Measurements from ENCODE around the gene LTA4H. TPM values are rescaled to one million over a fixed set of nuclear protein-coding genes. Genes with fewer than 3 reads are reported as not detected.

LTA4H gene
- total RNA-seq, 1 donor from 2014 or later, result 67.6 TPM

DNA sequence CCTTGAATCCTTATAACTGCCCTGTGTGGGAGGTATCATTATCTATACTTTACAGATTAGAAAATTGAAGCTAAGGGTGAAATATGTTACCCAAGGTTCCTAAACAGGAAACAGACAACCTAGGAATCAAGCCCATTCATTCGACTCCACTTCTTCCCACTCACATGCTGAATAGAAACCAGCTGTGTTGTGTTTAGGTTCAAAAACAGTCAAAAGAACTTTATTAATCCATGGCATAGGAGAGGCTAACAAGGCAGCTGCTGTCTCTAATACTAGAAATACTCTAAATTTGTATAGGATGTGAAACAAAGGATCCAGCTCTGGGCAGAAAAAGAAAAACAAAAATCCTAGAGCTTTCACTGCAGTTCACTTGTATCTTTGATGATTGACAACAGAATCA is 82.4 kb downstream of the LTA4H start:
- DNase-seq (ENCODE audit: low read depth) (no peak), FAIRE-seq (no peak)
- H3K27me3 Mint-ChIP-seq (ENCODE audit: low read depth, unreplicated experiment), result peaks cover 4% of the 10 kb centered on the region
- H3K4me1 Mint-ChIP-seq (ENCODE audit: low read depth, unreplicated experiment), result no peaks in the 10 kb centered on the region
- Histone ChIP-seq H3K4me3 (ENCODE audit: insufficient read depth, low read depth, low read length) (no peak overlapping the region), H2AFZ (ENCODE audit: low read depth, low read length) (no peak overlapping the region), H3K27me3 (ENCODE audit: insufficient read depth, low read length) (peaks cover 14% of the 10 kb centered on the region), H3K4me1 (ENCODE audit: insufficient read depth, low read length) (no peaks in the 10 kb centered on the region), H3K27ac (ENCODE audit: low read depth, low read length) (no peak overlapping the region), H3K9me3 (ENCODE audit: insufficient read depth, low read depth, low read length) (no peaks in the 10 kb centered on the region), H3K79me2 (ENCODE audit: insufficient read depth, low read length) (no peaks in the 10 kb centered on the region), H3K4me2 (ENCODE audit: low read length) (no peak overlapping the region), H3K36me3 (ENCODE audit: insufficient read depth, low read length) (no peaks in the 10 kb centered on the region), H3K9ac (ENCODE audit: low read length) (no peak overlapping the region), H4K20me1 (ENCODE audit: insufficient read depth, low read length) (no peaks in the 10 kb centered on the region)
- H3K36me3 Mint-ChIP-seq (ENCODE audit: low read depth, unreplicated experiment), result no peaks in the 10 kb centered on the region
- no peak overlapping the region for H3K27ac Mint-ChIP-seq (ENCODE audit: unreplicated experiment)
- no peak overlapping the region for H3K4me3 Mint-ChIP-seq (ENCODE audit: unreplicated experiment)
- TF ChIP-seq EZH2 (IDR thresholded peaks at IDR 0.05; ENCODE audit: insufficient read depth, low read length), result no peak
- TF ChIP-seq, protein P1, sequence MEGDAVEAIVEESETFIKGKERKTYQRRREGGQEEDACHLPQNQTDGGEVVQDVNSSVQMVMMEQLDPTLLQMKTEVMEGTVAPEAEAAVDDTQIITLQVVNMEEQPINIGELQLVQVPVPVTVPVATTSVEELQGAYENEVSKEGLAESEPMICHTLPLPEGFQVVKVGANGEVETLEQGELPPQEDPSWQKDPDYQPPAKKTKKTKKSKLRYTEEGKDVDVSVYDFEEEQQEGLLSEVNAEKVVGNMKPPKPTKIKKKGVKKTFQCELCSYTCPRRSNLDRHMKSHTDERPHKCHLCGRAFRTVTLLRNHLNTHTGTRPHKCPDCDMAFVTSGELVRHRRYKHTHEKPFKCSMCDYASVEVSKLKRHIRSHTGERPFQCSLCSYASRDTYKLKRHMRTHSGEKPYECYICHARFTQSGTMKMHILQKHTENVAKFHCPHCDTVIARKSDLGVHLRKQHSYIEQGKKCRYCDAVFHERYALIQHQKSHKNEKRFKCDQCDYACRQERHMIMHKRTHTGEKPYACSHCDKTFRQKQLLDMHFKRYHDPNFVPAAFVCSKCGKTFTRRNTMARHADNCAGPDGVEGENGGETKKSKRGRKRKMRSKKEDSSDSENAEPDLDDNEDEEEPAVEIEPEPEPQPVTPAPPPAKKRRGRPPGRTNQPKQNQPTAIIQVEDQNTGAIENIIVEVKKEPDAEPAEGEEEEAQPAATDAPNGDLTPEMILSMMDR (IDR thresholded peaks at IDR 0.05; ENCODE audit: insufficient read depth, low read depth, low read length), result no peak
- H3K9me3 Mint-ChIP-seq (ENCODE audit: unreplicated experiment), result no peaks in the 10 kb centered on the region

DNA sequence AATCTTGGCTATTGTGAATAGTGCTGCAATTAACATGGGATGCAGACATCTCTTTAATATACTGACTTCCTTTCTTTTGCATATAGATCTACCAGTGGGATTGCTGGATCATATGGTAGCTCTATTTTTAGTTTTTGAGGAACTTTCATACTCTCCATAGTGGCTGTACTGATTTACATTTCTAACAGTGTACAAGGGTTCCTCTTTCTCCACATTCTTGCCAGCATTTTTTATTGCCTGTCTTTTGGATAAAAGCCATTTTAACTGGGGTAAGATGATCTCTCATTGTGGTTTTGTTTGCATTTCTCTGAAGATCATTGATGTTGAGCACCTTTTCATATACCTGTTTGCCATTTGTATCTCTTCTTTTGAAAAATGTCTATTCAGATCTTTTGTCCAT is 83.9 kb downstream of the LTA4H start:
- Histone ChIP-seq H3K27ac (ENCODE audit: low read depth, low read length) (no peak overlapping the region), H3K27me3 (ENCODE audit: insufficient read depth, low read length) (peaks cover 14% of the 10 kb centered on the region), H3K4me1 (ENCODE audit: insufficient read depth, low read length) (no peaks in the 10 kb centered on the region), H4K20me1 (ENCODE audit: insufficient read depth, low read length) (no peaks in the 10 kb centered on the region), H3K9ac (ENCODE audit: low read length) (no peak overlapping the region), H3K4me2 (ENCODE audit: low read length) (no peak overlapping the region), H3K4me3 (ENCODE audit: insufficient read depth, low read depth, low read length) (no peak overlapping the region), H3K36me3 (ENCODE audit: insufficient read depth, low read length) (no peaks in the 10 kb centered on the region), H3K9me3 (ENCODE audit: insufficient read depth, low read depth, low read length) (no peaks in the 10 kb centered on the region), H2AFZ (ENCODE audit: low read depth, low read length) (no peak overlapping the region), H3K79me2 (ENCODE audit: insufficient read depth, low read length) (no peaks in the 10 kb centered on the region)
- Mint-ChIP-seq H3K27ac (ENCODE audit: unreplicated experiment) (no peak overlapping the region), H3K36me3 (ENCODE audit: low read depth, unreplicated experiment) (no peaks in the 10 kb centered on the region), H3K27me3 (ENCODE audit: low read depth, unreplicated experiment) (peaks cover 4% of the 10 kb centered on the region), H3K4me3 (ENCODE audit: unreplicated experiment) (no peak overlapping the region), H3K4me1 (ENCODE audit: low read depth, unreplicated experiment) (no peaks in the 10 kb centered on the region), H3K9me3 (ENCODE audit: unreplicated experiment) (no peaks in the 10 kb centered on the region)
- no peak for FAIRE-seq
- no peak for DNase-seq (ENCODE audit: low read depth)
- TF ChIP-seq, protein P1 (IDR thresholded peaks at IDR 0.05; ENCODE audit: insufficient read depth, low read depth, low read length), result no peak
- TF ChIP-seq EZH2 (IDR thresholded peaks at IDR 0.05; ENCODE audit: insufficient read depth, low read length), result no peak

Other genes starting within 250 kb of the LTA4H start
- 22.6 and 28.9 TPM in 2 replicates for gene NTN4, start 244.8 kb downstream of the LTA4H start, total RNA-seq
- gene SNRPF, start 176.6 kb downstream of the LTA4H start, total RNA-seq, result 23.1 and 24.9 TPM in 2 replicates
- 0.07 TPM in 1 of 2 replicates, not detected in the other for gene CCDC38, start 93.0 kb downstream of the LTA4H start, total RNA-seq
- 0.52 and 0.62 TPM in 2 replicates for gene AMDHD1, start 92.3 kb downstream of the LTA4H start, total RNA-seq
- 0.10 and 0.20 TPM in 2 replicates for gene HAL, start 39.2 kb downstream of the LTA4H start, total RNA-seq
- gene ELK3, start 158.8 kb upstream of the LTA4H start, total RNA-seq, result 54.8 and 62.7 TPM in 2 replicates

Measured in astrocyte (in vitro differentiated cells and primary cell).